Activated T-cell treated with anti-CD3 and anti-CD28 coated beads for 1 hour (primary cell): Measurements from ENCODE around the gene VIT.
"Not testable (repeated sequence)": the region's sequence is repeated elsewhere in the genome, so short reads cannot be mapped to it uniquely, and the experiment has no call there.

Source experiments
- DNase-seq: peaks from one replicate; pipeline ENCODE4 v3.0.0-alpha.2; 2020; ENCODE audit warnings: low read depth

VIT gene

GRCh38 chr2:36808386-36809068 lies 112.0 kb downstream of the VIT start:
- no peak for DNase-seq

GRCh38 chr2:36809069-36809445 lies 112.5 kb downstream of the VIT start:
- no peak for DNase-seq

- DNase-seq, result no peak
Measured at GRCh38 chr2:36811071-36811470, 114.6 kb downstream of the VIT start.

GRCh38 chr2:36812196-36812595 lies 115.7 kb downstream of the VIT start:
- DNase-seq, result no peak

- no peak for DNase-seq
Measured at GRCh38 chr2:36818542-36818941, 122.0 kb downstream of the VIT start.

- no peak for DNase-seq
Measured at GRCh38 chr2:36819095-36819711, 122.7 kb downstream of the VIT start.

GRCh38 chr2:36820942-36821605 lies 124.6 kb downstream of the VIT start:
- no peak for DNase-seq

GRCh38 chr2:36823862-36824261 lies 127.4 kb downstream of the VIT start:
- DNase-seq, result no peak

GRCh38 chr2:36824273-36824672 lies 127.8 kb downstream of the VIT start:
- no peak for DNase-seq

GRCh38 chr2:36824683-36825082 lies 128.2 kb downstream of the VIT start:
- not testable (repeated sequence) for DNase-seq

- no peak for DNase-seq
Measured at GRCh38 chr2:36831185-36831584, 134.7 kb downstream of the VIT start.

GRCh38 chr2:36834203-36834602 lies 137.7 kb downstream of the VIT start:
- no peak for DNase-seq

- DNase-seq, result no peak
Measured at GRCh38 chr2:36834731-36835524, 138.4 kb downstream of the VIT start.

- no peak for DNase-seq
Measured at GRCh38 chr2:36839976-36840617, 143.6 kb downstream of the VIT start.

- DNase-seq, result no peak
Measured at GRCh38 chr2:36843838-36844237, 147.3 kb downstream of the VIT start.

GRCh38 chr2:36849265-36849664 lies 152.8 kb downstream of the VIT start:
- DNase-seq, result no peak

- DNase-seq, result no peak
Measured at GRCh38 chr2:36854241-36854640, 157.7 kb downstream of the VIT start.

GRCh38 chr2:36855429-36855828 lies 158.9 kb downstream of the VIT start:
- no peak for DNase-seq

- no peak for DNase-seq
Measured at GRCh38 chr2:36857713-36858112, 161.2 kb downstream of the VIT start.

GRCh38 chr2:36858551-36859365 lies 162.3 kb downstream of the VIT start:
- DNase-seq, result no peak

GRCh38 chr2:36859366-36859792 lies 162.9 kb downstream of the VIT start:
- DNase-seq, result no peak
